ENCODE results near the gene TAB2.
"Not testable (repeated sequence)": the region's sequence is repeated elsewhere in the genome, so short reads cannot be mapped to it uniquely, and the experiment has no call there.

Gene TAB2

GRCh38 chr6:149313861-149314260 lies 3.7 kb upstream of the TAB2 start:
- no peak for DNase-seq

GRCh38 chr6:149314325-149314905 lies 3.1 kb upstream of the TAB2 start:
- DNase-seq: no peak

GRCh38 chr6:149316108-149316727 lies 1.3 kb upstream of the TAB2 start:
- no peak for DNase-seq

- DNase-seq: peak; percentile 98
Observed at GRCh38 chr6:149316740-149317643, 520 bp upstream of the TAB2 start.

GRCh38 chr6:149318581-149319286 lies 1.2 kb downstream of the TAB2 start:
- DNase-seq: peak; percentile 54

- no peak for DNase-seq
Observed at GRCh38 chr6:149319422-149319821, 1.9 kb downstream of the TAB2 start.

- DNase-seq: not testable (repeated sequence)
Observed at GRCh38 chr6:149320016-149320415, 2.5 kb downstream of the TAB2 start.

GRCh38 chr6:149320796-149321195 lies 3.3 kb downstream of the TAB2 start:
- DNase-seq: no peak

GRCh38 chr6:149323353-149323752 lies 5.8 kb downstream of the TAB2 start:
- DNase-seq: no peak

- DNase-seq: no peak
Observed at GRCh38 chr6:149323925-149324324, 6.4 kb downstream of the TAB2 start.

GRCh38 chr6:149324428-149324827 lies 6.9 kb downstream of the TAB2 start:
- no peak for DNase-seq

- no peak for DNase-seq
Observed at GRCh38 chr6:149325648-149326236, 8.2 kb downstream of the TAB2 start.

- no peak for DNase-seq
Observed at GRCh38 chr6:149327638-149328037, 10.1 kb downstream of the TAB2 start.

GRCh38 chr6:149328083-149328482 lies 10.6 kb downstream of the TAB2 start:
- DNase-seq: no peak

GRCh38 chr6:149329529-149329928 lies 12.0 kb downstream of the TAB2 start:
- no peak for DNase-seq

GRCh38 chr6:149330133-149330532 lies 12.6 kb downstream of the TAB2 start:
- no peak for DNase-seq

- DNase-seq: no peak
Observed at GRCh38 chr6:149331043-149331807, 13.7 kb downstream of the TAB2 start.

- no peak for DNase-seq
Observed at GRCh38 chr6:149331871-149332270, 14.4 kb downstream of the TAB2 start.

- peak; percentile 60 for DNase-seq
Observed at GRCh38 chr6:149332602-149333265, 15.2 kb downstream of the TAB2 start.

- no peak for DNase-seq
Observed at GRCh38 chr6:149333266-149333620, 15.7 kb downstream of the TAB2 start.

GRCh38 chr6:149334201-149334600 lies 16.7 kb downstream of the TAB2 start:
- no peak for DNase-seq

All from NCI-H146 (cell line).